Measurements from ENCODE around the gene ZNF362.

DNA sequence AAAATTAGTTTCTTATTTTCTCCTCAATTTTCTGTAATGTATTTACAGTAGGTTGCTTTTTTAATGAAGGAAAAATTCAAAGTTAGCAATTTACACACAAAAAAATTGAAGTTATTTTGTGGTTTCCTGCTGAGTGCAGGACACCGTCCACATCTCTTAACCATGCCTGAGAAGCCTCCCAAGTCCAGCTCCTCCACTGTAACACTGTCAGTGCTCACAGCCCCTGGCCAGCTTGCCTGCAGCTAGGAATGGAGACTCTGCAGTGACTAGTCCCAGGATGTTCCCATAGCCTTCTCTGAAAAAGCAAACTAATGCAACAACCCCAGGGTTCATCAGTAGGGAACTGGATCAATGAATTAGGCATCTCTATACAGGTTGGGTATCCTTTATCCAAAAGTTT lies 61.1 kb downstream of the ZNF362 start:
- TF ChIP-seq, protein P1, sequence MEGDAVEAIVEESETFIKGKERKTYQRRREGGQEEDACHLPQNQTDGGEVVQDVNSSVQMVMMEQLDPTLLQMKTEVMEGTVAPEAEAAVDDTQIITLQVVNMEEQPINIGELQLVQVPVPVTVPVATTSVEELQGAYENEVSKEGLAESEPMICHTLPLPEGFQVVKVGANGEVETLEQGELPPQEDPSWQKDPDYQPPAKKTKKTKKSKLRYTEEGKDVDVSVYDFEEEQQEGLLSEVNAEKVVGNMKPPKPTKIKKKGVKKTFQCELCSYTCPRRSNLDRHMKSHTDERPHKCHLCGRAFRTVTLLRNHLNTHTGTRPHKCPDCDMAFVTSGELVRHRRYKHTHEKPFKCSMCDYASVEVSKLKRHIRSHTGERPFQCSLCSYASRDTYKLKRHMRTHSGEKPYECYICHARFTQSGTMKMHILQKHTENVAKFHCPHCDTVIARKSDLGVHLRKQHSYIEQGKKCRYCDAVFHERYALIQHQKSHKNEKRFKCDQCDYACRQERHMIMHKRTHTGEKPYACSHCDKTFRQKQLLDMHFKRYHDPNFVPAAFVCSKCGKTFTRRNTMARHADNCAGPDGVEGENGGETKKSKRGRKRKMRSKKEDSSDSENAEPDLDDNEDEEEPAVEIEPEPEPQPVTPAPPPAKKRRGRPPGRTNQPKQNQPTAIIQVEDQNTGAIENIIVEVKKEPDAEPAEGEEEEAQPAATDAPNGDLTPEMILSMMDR (IDR thresholded peaks at IDR 0.05) = no peak
- TF ChIP-seq POLR2A (IDR thresholded peaks at IDR 0.05) (no peak), POLR2AphosphoS5 (IDR thresholded peaks at IDR 0.05) (no peak)
